Caki2 (cell line): ENCODE results near the gene RNF11. TPM values are rescaled to one million over a fixed set of nuclear protein-coding genes. Genes with fewer than 3 reads are reported as not detected.

Experiments
- DNase-seq: peaks from one replicate; pipeline ENCODE4 v3.0.0-alpha.2; 2015; ENCODE audit warnings: low read depth
- in situ Hi-C: cut with HindIII; loops from 2 replicates; pipeline ENCODE4 v1.10.0; 2016; ENCODE audit warnings: low sequenced_read_pairs, low pct_unique_long_range_greater_than_20kb, mixed read lengths
- total RNA-seq: library from RNA; depleted of rRNA; stranded (reverse); fragments of >200 nt; shearing (Covaris generic); gene quantifications from 2 replicates; pipeline ENCODE4 v1.2.3, GENCODE V29; 2014; ENCODE audit warnings: low replicate concordance

RNF11 gene
- total RNA-seq, 1 experiment from 2014 or later: 52.8 TPM

- DNase-seq: peak; percentile 15
Observed at GRCh38 chr1:51284487-51284954, 48.4 kb downstream of the RNF11 start.

GRCh38 chr1:51285055-51285454 lies 49.0 kb downstream of the RNF11 start:
- in situ Hi-C loops: no loop called here
- no peak for DNase-seq

More at GRCh38 chr1:51284487-51284954, 48.4 kb downstream of the RNF11 start:
- in situ Hi-C loops: no loop called here

- in situ Hi-C loops: no loop called here
- DNase-seq: no peak
Observed at GRCh38 chr1:51287966-51288365, 51.9 kb downstream of the RNF11 start.

- in situ Hi-C loops: no loop called here
- DNase-seq: no peak
Observed at GRCh38 chr1:51288578-51288977, 52.5 kb downstream of the RNF11 start.

- in situ Hi-C loops: no loop called here
- DNase-seq: no peak
Observed at GRCh38 chr1:51289676-51290488, 53.8 kb downstream of the RNF11 start.

GRCh38 chr1:51290489-51290847 lies 54.4 kb downstream of the RNF11 start:
- in situ Hi-C loops: no loop called here
- DNase-seq: no peak

- no peak for DNase-seq
- in situ Hi-C loops: no loop called here
Observed at GRCh38 chr1:51293898-51294515, 57.9 kb downstream of the RNF11 start.

- in situ Hi-C loops: no loop called here
- no peak for DNase-seq
Observed at GRCh38 chr1:51294566-51295184, 58.6 kb downstream of the RNF11 start.

- in situ Hi-C loops: no loop called here
- DNase-seq: no peak
Observed at GRCh38 chr1:51295926-51296325, 59.9 kb downstream of the RNF11 start.

GRCh38 chr1:51296383-51297357 lies 60.6 kb downstream of the RNF11 start:
- DNase-seq: peak; percentile 81
- in situ Hi-C loops: no loop called here

DNA sequence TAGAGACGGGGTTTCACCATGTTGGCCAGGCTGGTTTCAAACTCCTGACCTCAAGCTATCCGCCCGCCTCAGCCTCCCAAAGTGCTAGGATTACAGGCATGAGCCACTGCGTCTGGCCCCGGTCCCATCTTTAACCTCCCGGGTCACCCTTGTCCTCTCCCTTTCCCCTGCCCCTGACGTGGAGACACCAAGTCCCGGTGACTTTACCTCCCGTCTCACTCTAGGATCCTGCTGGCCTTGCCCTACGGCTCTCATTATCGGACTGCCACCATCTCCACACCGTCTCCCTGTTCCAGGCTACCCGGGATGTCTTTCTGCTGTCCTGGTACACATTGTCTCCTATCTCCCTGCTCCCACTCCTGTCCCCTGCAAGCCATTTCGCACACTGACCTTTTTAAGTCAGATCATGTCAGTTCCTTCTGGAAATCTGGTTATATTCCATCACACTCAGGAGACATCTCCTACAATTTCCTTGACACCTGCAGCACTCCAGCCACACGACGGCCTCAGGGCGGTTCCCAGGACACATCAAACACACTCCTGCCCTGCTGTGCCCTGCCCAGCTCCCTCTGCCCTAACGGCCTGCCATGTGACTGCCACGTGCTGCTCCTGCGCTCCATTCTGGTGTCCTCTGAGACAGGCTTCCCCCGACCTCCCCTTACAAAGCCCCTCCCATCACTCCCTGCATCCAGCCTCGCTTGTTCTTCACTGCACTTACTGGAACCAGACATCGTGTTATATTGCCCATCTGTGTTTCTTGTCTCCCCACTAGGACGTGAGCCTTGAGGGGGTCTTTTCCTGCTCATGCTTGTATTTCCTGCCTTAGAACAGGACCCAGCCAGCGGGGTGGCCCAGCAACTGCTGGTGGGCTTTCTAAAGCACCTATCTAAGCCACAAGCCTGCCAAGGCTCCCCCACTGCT lies 61.6 kb downstream of the RNF11 start:
- in situ Hi-C loops: no loop called here
- no peak for DNase-seq

DNA sequence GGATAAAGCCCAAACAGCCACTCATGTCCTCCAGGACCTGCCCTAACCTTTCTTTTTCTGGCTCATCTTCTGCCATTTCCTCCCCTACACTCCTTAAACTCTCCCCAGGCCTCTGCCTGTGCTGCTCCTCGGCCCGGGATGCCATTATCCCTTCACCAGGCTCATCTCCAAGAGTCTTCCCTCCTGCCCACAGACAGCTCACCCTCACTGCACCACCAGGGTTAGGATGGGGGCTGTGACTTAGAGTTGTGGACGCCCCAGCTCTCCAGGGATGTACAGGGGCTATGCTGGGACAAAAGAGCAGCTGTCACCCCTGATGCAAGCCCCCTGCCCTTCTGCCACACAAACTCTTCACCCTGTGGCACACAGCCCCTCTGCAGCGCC lies 62.2 kb downstream of the RNF11 start:
- no peak for DNase-seq
- in situ Hi-C loops: no loop called here

GRCh38 chr1:51299185-51299885 lies 63.3 kb downstream of the RNF11 start:
- in situ Hi-C loops: no loop called here
- no peak for DNase-seq

DNA sequence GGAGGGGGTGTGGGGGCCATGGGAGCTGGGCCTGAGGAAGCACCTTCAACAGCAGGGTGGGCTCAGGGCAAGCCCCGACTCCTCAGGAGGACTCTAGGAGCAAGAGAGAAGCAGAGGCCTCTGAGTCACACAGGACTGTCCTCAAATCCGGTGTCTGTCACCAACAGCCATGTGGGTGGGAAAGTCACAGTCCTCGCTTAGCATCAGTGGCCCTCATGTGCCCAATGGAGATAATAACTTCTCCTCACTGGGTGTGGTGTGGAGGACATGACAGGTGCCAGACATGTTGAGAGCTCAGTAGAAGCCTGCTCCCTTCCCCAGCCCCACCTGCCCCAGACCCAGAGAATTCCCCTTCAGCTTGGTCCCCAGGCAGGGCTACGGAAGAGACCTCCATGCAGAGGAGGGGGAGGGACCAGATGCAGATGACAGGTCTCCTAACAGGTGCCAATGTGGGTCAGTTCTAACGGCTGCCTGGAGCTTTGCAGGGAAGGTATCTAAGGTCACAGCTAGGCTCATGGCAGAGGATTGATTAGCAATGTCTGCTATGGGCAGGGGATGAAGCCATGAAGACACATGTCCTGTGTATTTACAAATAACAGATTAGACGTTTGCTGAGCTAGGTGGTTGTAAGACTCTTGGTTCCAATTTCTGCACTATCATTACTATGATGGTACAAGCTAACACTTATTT lies 64.1 kb downstream of the RNF11 start:
- in situ Hi-C loops: no loop called here
- DNase-seq: no peak

DNA sequence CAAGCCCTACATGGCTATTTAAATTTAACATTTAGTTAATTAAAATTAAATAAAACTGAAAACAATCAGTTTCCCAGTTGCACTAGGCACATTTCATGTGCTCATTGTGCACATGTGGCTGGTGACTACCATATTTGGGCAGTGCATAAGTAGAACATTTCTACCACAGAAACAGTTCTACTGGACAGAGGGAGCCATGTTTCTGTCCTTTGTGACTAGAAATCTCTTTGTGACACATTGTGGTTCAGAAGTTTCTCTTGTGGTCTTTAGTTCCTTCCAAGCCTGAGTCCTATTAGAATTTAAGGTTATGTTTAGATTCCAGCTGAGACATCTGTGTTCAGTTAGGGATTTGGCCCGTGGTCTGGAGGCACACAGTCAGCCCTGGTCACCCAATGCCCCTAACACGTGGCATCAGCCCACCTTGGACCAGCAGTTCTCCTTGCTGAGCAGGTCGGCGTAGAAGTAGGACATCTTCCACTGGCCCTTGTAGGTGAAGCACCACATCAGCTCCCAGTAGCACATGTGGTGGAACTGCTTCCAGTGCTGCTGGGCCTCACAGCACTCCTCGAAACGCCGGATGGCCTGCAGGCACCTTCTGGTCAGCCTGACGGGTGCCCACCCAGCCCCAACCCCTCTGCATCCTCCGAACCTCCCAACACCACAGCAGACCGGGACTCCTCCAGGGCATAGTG lies 65.2 kb downstream of the RNF11 start:
- in situ Hi-C loops: no loop called here
- DNase-seq: no peak

DNA sequence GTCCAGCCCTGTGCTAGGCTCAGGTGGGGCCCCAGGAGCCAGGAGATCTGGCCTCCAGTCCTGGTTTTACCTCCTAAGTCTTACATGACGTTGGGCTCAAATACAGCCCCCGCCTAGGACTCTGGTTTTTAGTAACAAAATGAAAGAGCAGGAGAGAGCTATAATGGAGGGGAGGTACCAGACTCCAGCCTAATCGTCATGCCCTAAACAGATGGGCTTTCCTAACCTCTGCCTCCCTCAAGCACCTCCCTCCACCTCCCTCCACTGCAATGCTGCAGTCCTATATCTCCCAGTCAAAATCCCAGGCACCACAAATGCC lies 65.7 kb downstream of the RNF11 start:
- no peak for DNase-seq
- in situ Hi-C loops: no loop called here
